ENCODE measurements around the gene CELF2. TPM values are rescaled to one million over a fixed set of nuclear protein-coding genes. Genes with fewer than 3 reads are reported as not detected.

The CELF2 gene
- total RNA-seq, 1 donor from 2014 or later = 54.3 TPM

DNA sequence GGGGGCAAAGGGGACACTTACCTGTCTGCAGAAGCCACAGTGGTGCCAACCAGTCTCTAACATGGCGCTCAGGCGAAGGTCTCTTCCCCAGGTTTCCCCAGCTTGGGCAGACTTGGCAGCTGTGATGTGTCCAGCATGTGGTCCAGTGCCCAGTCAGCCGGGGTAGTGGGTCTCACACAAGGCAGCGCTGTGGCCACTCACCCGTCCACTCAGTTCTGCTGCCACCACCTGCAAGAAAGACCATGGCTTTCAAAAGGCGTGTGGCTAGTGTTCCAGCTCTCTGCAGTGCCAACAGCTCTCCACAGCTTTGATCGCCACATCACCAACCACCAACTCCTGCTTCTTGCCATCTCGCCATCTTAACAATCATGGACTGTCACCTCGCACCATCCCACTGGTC is 334.1 kb downstream of the CELF2 start:
- no peak overlapping the region for H3K27ac ChIP-seq
- H3K4me1 ChIP-seq = no peaks in the 10 kb centered on the region
- no peaks in the 10 kb centered on the region for H3K27me3 ChIP-seq
- H3K4me3 ChIP-seq = no peak overlapping the region
- H3K9me3 ChIP-seq = no peaks in the 10 kb centered on the region
- TF ChIP-seq, protein P1, sequence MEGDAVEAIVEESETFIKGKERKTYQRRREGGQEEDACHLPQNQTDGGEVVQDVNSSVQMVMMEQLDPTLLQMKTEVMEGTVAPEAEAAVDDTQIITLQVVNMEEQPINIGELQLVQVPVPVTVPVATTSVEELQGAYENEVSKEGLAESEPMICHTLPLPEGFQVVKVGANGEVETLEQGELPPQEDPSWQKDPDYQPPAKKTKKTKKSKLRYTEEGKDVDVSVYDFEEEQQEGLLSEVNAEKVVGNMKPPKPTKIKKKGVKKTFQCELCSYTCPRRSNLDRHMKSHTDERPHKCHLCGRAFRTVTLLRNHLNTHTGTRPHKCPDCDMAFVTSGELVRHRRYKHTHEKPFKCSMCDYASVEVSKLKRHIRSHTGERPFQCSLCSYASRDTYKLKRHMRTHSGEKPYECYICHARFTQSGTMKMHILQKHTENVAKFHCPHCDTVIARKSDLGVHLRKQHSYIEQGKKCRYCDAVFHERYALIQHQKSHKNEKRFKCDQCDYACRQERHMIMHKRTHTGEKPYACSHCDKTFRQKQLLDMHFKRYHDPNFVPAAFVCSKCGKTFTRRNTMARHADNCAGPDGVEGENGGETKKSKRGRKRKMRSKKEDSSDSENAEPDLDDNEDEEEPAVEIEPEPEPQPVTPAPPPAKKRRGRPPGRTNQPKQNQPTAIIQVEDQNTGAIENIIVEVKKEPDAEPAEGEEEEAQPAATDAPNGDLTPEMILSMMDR (IDR thresholded peaks at IDR 0.05) = no peak
- TF ChIP-seq POLR2AphosphoS5 (IDR thresholded peaks at IDR 0.05; ENCODE audit: insufficient read depth in 1 of 2, low read depth in 1 of 2) = no peak
- TF ChIP-seq POLR2A (IDR thresholded peaks at IDR 0.05) = no peak
- no peaks in the 10 kb centered on the region for H3K36me3 ChIP-seq
- no peak for DNase-seq (ENCODE audit: extremely low spot score in 2 of 2)
- intact Hi-C loops (cut with DNase I) = no loop called here

DNA sequence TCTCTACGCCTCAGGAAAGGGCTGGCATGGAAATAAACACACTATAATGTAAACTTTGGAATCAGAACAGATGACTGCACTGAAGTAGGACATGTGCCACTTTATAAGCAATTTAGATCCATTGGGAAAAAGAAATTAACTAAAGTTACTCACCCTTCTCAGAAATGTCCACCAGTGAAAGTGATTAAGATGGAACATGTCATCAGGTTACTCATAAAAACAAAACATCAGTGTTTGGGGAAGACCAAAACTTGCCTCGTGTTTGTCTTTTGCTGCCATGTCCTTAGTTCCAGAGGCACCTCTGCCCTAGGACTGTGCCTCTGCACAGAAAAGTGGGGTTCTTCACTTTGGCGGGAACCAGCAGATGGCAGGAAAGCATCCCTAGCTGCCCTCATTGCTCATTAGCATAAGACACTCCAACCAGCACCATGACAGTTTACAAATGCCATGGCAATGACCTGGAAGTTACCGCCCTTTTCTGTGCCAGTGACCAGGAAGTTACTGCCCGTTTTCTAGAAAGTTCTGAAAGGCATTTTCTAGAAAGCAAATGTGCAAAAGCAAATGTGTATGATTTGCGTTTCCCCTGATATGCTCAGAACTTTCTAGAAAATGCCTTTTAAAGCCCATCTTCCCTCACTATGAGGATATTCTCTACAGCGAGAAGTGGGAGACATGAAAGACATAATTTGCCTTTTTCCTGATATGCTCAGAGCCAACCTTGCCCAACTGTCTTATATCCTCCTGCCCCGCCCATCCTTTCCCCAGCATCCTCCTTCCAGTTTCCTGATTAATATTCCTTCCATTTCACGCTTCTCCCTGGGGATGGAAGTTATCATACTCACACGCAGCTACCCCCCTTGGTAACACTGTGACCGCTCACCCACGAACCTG is 335.6 kb downstream of the CELF2 start:
- DNase-seq (ENCODE audit: extremely low spot score in 2 of 2) = no peak
- Histone ChIP-seq H3K4me3 (no peak overlapping the region), H3K27ac (no peak overlapping the region), H3K27me3 (no peaks in the 10 kb centered on the region), H3K9me3 (no peaks in the 10 kb centered on the region), H3K4me1 (no peaks in the 10 kb centered on the region), H3K36me3 (no peaks in the 10 kb centered on the region)
- no peak for TF ChIP-seq POLR2A (IDR thresholded peaks at IDR 0.05)
- TF ChIP-seq POLR2AphosphoS5 (IDR thresholded peaks at IDR 0.05; ENCODE audit: insufficient read depth in 1 of 2, low read depth in 1 of 2) = no peak
- TF ChIP-seq, protein P1 (IDR thresholded peaks at IDR 0.05) = no peak
- intact Hi-C loops (cut with DNase I) = no loop called here

DNA sequence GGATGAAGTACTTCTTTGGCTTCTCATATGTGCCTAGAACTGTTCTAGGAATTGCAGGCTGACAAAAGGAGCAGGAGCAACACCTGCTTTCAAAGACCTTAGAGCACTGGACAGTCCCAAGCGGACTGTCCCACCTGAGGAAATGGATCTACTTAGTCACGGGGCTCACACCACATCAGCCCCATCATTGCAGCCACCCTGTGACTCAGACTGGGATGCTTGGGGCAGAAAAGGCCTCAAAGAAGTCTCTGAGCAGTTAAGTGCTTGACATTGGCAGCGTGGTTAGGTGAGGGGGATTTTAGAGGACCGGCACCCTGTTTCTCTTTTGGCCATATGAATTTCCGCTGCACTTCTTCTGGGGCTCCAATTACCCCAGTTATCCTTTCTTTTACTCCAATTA is 337.2 kb downstream of the CELF2 start:
- H3K4me3 ChIP-seq = no peak overlapping the region
- no peak overlapping the region for H3K27ac ChIP-seq
- DNase-seq (ENCODE audit: extremely low spot score in 2 of 2) = no peak
- H3K27me3 ChIP-seq = no peaks in the 10 kb centered on the region
- no peak for TF ChIP-seq POLR2A (IDR thresholded peaks at IDR 0.05)
- no peak for TF ChIP-seq POLR2AphosphoS5 (IDR thresholded peaks at IDR 0.05; ENCODE audit: insufficient read depth in 1 of 2, low read depth in 1 of 2)
- TF ChIP-seq, protein P1 (IDR thresholded peaks at IDR 0.05) = no peak
- intact Hi-C loops (cut with DNase I) = no loop called here
- no peaks in the 10 kb centered on the region for H3K4me1 ChIP-seq
- no peaks in the 10 kb centered on the region for H3K36me3 ChIP-seq
- no peaks in the 10 kb centered on the region for H3K9me3 ChIP-seq

DNA sequence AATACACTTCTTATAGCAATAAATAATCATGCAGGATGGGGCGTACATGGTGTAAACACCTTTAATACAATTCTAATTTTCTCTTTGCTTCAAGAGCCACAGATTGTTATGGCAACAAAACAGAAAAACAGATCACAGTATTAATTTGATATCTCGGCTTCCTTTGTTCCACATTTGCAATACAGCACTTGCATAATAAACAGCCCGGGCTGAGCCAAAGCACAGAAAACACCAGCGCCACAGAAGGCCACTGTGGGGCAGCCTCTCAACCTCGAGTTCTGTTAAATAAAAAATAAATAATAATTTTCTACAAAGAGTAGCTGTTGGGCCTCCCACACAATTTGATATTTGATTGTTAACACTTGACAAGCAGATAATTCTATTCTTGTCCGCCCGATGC is 337.9 kb downstream of the CELF2 start:
- Histone ChIP-seq H3K36me3 (no peaks in the 10 kb centered on the region), H3K9me3 (no peaks in the 10 kb centered on the region), H3K4me1 (no peaks in the 10 kb centered on the region), H3K27ac (no peak overlapping the region), H3K27me3 (no peaks in the 10 kb centered on the region), H3K4me3 (no peak overlapping the region)
- intact Hi-C loops (cut with DNase I) = no loop called here
- no peak for DNase-seq (ENCODE audit: extremely low spot score in 2 of 2)
- TF ChIP-seq, protein P1 (IDR thresholded peaks at IDR 0.05) = no peak
- TF ChIP-seq POLR2AphosphoS5 (IDR thresholded peaks at IDR 0.05; ENCODE audit: insufficient read depth in 1 of 2, low read depth in 1 of 2) = no peak
- TF ChIP-seq POLR2A (IDR thresholded peaks at IDR 0.05) = no peak

DNA sequence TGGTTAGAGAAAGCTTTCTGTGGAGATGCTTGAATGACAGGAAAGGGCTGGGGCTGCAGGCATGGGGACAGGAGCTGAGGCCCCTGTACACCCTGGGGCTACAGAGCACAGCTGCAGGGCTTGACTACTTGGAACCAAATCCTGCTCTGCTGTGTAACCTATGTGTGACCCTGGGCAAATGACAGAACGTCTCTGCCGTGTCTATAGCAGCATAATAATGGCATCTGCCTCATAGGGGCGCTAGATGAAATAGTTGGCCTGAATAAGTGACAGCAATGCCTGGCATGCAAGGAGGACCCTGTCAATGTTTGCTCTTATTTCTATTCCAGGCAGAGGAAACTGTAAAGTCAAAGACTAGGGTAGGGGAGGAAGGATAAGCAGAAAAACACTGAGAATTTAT is 339.8 kb downstream of the CELF2 start:
- Histone ChIP-seq H3K4me1 (no peaks in the 10 kb centered on the region), H3K36me3 (no peaks in the 10 kb centered on the region), H3K9me3 (no peaks in the 10 kb centered on the region), H3K27ac (no peak overlapping the region), H3K27me3 (no peaks in the 10 kb centered on the region), H3K4me3 (no peak overlapping the region)
- intact Hi-C loops (cut with DNase I) = no loop called here
- no peak for DNase-seq (ENCODE audit: extremely low spot score in 2 of 2)
- TF ChIP-seq, protein P1 (IDR thresholded peaks at IDR 0.05) = no peak
- TF ChIP-seq POLR2A (IDR thresholded peaks at IDR 0.05) (no peak), POLR2AphosphoS5 (IDR thresholded peaks at IDR 0.05; ENCODE audit: insufficient read depth in 1 of 2, low read depth in 1 of 2) (no peak)

All from vagina (tissue), 2 donors.